Stomach (tissue), 9 donors: ENCODE results near the gene AFMID. TPM values are rescaled to one million over a fixed set of nuclear protein-coding genes. Genes with fewer than 3 reads are reported as not detected.
A peak's percentile ranks its signal among the peaks of the same experiment; 100 is the strongest.

ENCODE experiments used
- DNase-seq, 2 donors: peaks; one replicate each; pipeline versions ENCODE4 v3.0.0 to v3.0.0-alpha.2; 2013 to 2019
- H3K27ac ChIP-seq, 5 donors: fragments of 200-600 bp in 4 of 5; sonication (generic) in 4 of 5; one replicate each; pipeline ENCODE4 v1.5.1; 2013 to 2019; ENCODE audit warnings: mild to moderate bottlenecking in 1 of 5, moderate library complexity in 1 of 5
- H3K27me3 ChIP-seq, 3 donors: fragments of 200-600 bp; sonication (generic); one replicate each; pipeline ENCODE4 v1.5.1; 2017 to 2019; ENCODE audit warnings: mixed run types in 1 of 3
- H3K36me3 ChIP-seq, 4 donors: fragments of 200-600 bp; sonication (generic); 1 replicate in 3 of 4; 2 replicates in 1 of 4; pipeline ENCODE4 v1.5.1; 2016 to 2019
- H3K4me1 ChIP-seq, 4 donors: fragments of 200-600 bp; sonication (generic); one replicate each; pipeline ENCODE4 v1.5.1; 2016 to 2019
- H3K4me3 ChIP-seq, 4 donors: fragments of 200-600 bp; sonication (generic) in 3 of 4; one replicate each; pipeline ENCODE4 v1.5.1; 2016 to 2019; ENCODE audit warnings: mild to moderate bottlenecking in 1 of 4
- H3K9me3 ChIP-seq, 4 donors: fragments of 200-600 bp; sonication (generic); one replicate each; pipeline ENCODE4 v1.5.1; 2016 to 2019
- CTCF ChIP-seq, 7 experiments: fragments of 450-650 bp in 4 of 7; fragments of 200-600 bp in 3 of 7; sonication (generic) in 3 of 7; IDR thresholded peaks; one replicate each; pipeline ENCODE4 v1.5.1; 2016 to 2019; ENCODE audit warnings: antibody characterized with exemption in 7 of 7, control low read depth in 2 of 7, mild to moderate bottlenecking in 1 of 7
- EP300 ChIP-seq: sonication (generic); formaldehyde crosslinking; IDR thresholded peaks from one replicate; pipeline ENCODE4 v1.6.1; 2017; ENCODE audit warnings: antibody characterized with exemption
- POLR2A ChIP-seq, 4 donors: fragments of 450-650 bp; IDR thresholded peaks; one replicate each; pipeline ENCODE4 v1.6.1; 2016; ENCODE audit warnings: antibody characterized with exemption in 4 of 4, control low read depth in 2 of 4, mild to moderate bottlenecking in 1 of 4, moderate library complexity in 1 of 4
- POLR2AphosphoS5 ChIP-seq, 3 donors: sonication (generic); formaldehyde crosslinking; IDR thresholded peaks; one replicate each; pipeline ENCODE4 v1.6.1; 2016; ENCODE audit warnings: antibody characterized with exemption in 3 of 3
- WGBS, 5 donors: extraction: QIAGEN DNeasy Blood & Tissue Kit in 3 of 5; methylation state at CpG; one replicate each; pipeline versions ENCODE4 v1.1.5 to v1.1.7; 2013 to 2018; 5-methylcytosine and 5-hydroxymethylcytosine counted together
- intact Hi-C: fragments of 100-400 bp; cut with DNase I; formaldehyde crosslinking; loops from one replicate; pipeline ENCODE4 v1.15.1; 2023; ENCODE audit warnings: low total_unique reads
- polyA plus RNA-seq, 3 donors: library from polyadenylated mRNA; stranded (reverse); fragments of 200-250 nt; gene quantifications; one replicate each; pipeline ENCODE4 v1.2.3, GENCODE V29; 2013
- total RNA-seq, 5 donors: library from RNA; depleted of rRNA; stranded (reverse); fragments of >200 nt; gene quantifications; one replicate each; pipeline versions ENCODE4 v1.1.0 to v1.2.3, GENCODE V29; 2014 to 2016
- donor health status: healthy with polysubstance abuse.
- donor health status: Bipolar disorder and iron deficiency.
- donor health status: healthy.

The AFMID gene
- total and polyA plus RNA-seq, 8 donors: 25.7 to 189 (median 61.3) TPM

- Histone ChIP-seq H3K4me3 (peak overlapping the region in 1 of 4 donors; percentile 33), H3K36me3 (peaks cover 6 to 24% (median 21%) of the 10 kb centered on the region in 4 donors), H3K4me1 (peaks cover 78 to 86% (median 83%) of the 10 kb centered on the region in 4 donors), H3K9me3 (no peaks in the 10 kb centered on the region), H3K27me3 (no peaks in the 10 kb centered on the region), H3K27ac (peak overlapping the region; percentile 73 to 97 (median 93))
- no peak for DNase-seq
- TF ChIP-seq CTCF (IDR thresholded peaks at IDR 0.05) (no peak), POLR2AphosphoS5 (IDR thresholded peaks at IDR 0.05) (no peak), POLR2A (IDR thresholded peaks at IDR 0.05) (no peak), EP300 (no peak)
- intact Hi-C loops: no loop called here
- WGBS, 5 donors: 25 to 60% (median 53%) methylated on average over 3 to 11 of the region's 11 CpGs
Observed at GRCh38 chr17:78173097-78173715, 14.0 kb upstream of the AFMID start.

- Histone ChIP-seq H3K4me1 (peaks cover 81 to 91% (median 85%) of the 10 kb centered on the region in 4 donors), H3K4me3 (peak overlapping the region in 2 of 4 donors; percentile 3 to 11), H3K36me3 (peaks cover 6 to 24% (median 21%) of the 10 kb centered on the region in 4 donors), H3K27me3 (no peaks in the 10 kb centered on the region), H3K27ac (peak overlapping the region; percentile 87 to 97 (median 93)), H3K9me3 (no peaks in the 10 kb centered on the region)
- TF ChIP-seq EP300 (peak; percentile 14), POLR2A (IDR thresholded peaks at IDR 0.05) (peak in 1 of 4 donors; percentile 17), CTCF (IDR thresholded peaks at IDR 0.05) (peak in 5 of 7 experiments; percentile 65 to 95 (median 69)), POLR2AphosphoS5 (IDR thresholded peaks at IDR 0.05) (peak; percentile 54 to 96 (median 84))
- DNase-seq: peak; percentile 92 to 96
- 12 to 43% (median 23%) methylated on average over 10 to 15 of the region's 15 CpGs for WGBS, 5 donors
- intact Hi-C loops: no loop called here
Observed at GRCh38 chr17:78174346-78174869, 12.8 kb upstream of the AFMID start.

- H3K27me3 ChIP-seq: no peaks in the 10 kb centered on the region
- H3K4me3 ChIP-seq: peak overlapping the region in 1 of 4 donors; percentile 3
- H3K9me3 ChIP-seq: no peaks in the 10 kb centered on the region
- intact Hi-C loops: loop anchor here (5.0 kb wide), 1 partner anchor 63 kb away; no protein-coding TSS in a partner anchor
- peak; percentile 54 to 62 for DNase-seq
- TF ChIP-seq EP300 (no peak), CTCF (IDR thresholded peaks at IDR 0.05) (peak in 1 of 7 experiments; percentile 5)
- peaks cover 81 to 91% (median 85%) of the 10 kb centered on the region in 4 donors for H3K4me1 ChIP-seq
- H3K27ac ChIP-seq: peak overlapping the region; percentile 87 to 97 (median 93)
- WGBS, 5 donors: 40 to 62% (median 52%) methylated on average over 23 to 28 of the region's 28 CpGs
- peaks cover 6 to 24% (median 21%) of the 10 kb centered on the region in 4 donors for H3K36me3 ChIP-seq
Observed at GRCh38 chr17:78174870-78175642, 12.1 kb upstream of the AFMID start.

GRCh38 chr17:78175643-78175981 is 11.6 kb upstream of the AFMID start:
- Histone ChIP-seq H3K36me3 (peaks cover 6 to 23% (median 19%) of the 10 kb centered on the region in 4 donors), H3K4me1 (peaks cover 80 to 91% (median 85%) of the 10 kb centered on the region in 4 donors), H3K4me3 (no peak overlapping the region), H3K27me3 (no peaks in the 10 kb centered on the region), H3K27ac (peak overlapping the region; percentile 87 to 97 (median 93)), H3K9me3 (no peaks in the 10 kb centered on the region)
- intact Hi-C loops: loop anchor here (5.0 kb wide), 1 partner anchor 63 kb away; no protein-coding TSS in a partner anchor
- no peak for DNase-seq
- no peak for TF ChIP-seq POLR2A (IDR thresholded peaks at IDR 0.05)
- TF ChIP-seq EP300: no peak
- TF ChIP-seq POLR2AphosphoS5 (IDR thresholded peaks at IDR 0.05): no peak
- TF ChIP-seq CTCF (IDR thresholded peaks at IDR 0.05): no peak
- WGBS, 5 donors: 63 to 81% (median 73%) methylated on average over 14 of the region's 14 CpGs
